HEK293T (cell line): ENCODE results near the gene STK16.
"Not testable (repeated sequence)": the region's sequence is repeated elsewhere in the genome, so short reads cannot be mapped to it uniquely, and the experiment has no call there.

Experiments
- CTCF ChIA-PET: fragments of 350-600 bp; formaldehyde crosslinking; extraction: SDS; loops from one replicate; lab custom pipeline; 2021; ENCODE audit warnings: antibody characterized with exemption, inconsistent platforms; lab: Yijun Ruan, JAX
- POLR2A ChIA-PET: fragments of 350-600 bp; formaldehyde crosslinking; extraction: SDS; loops from one replicate; lab custom pipeline; 2020; ENCODE audit warnings: antibody characterized with exemption, inconsistent platforms; lab: Yijun Ruan, JAX
- DNase-seq: peaks from one replicate; pipeline ENCODE4 v3.0.0; 2012; ENCODE audit warnings: mixed read lengths; ENCODE audit errors: extremely low spot score
- ARNT ChIP-seq: fragments of 450-650 bp; IDR thresholded peaks from 2 replicates; pipeline ENCODE4 v1.6.1; 2017; ENCODE audit warnings: mild to moderate bottlenecking
- BHLHE40 ChIP-seq: fragments of 450-650 bp; IDR thresholded peaks from 2 replicates; pipeline ENCODE4 v1.6.1; 2016; ENCODE audit warnings: mild to moderate bottlenecking, moderate library complexity, borderline replicate concordance
- CTBP1 ChIP-seq: fragments of 450-650 bp; IDR thresholded peaks from 2 replicates; pipeline ENCODE4 v1.6.1; 2016; ENCODE audit warnings: borderline replicate concordance
- ELF4 ChIP-seq: fragments of 450-650 bp; IDR thresholded peaks from 2 replicates; pipeline ENCODE4 v1.6.1; 2017; ENCODE audit warnings: antibody characterized with exemption
- FOXA1 ChIP-seq: fragments of 450-650 bp; IDR thresholded peaks from 2 replicates; pipeline ENCODE4 v1.6.1; 2016; ENCODE audit warnings: mild to moderate bottlenecking
- FOXK2 ChIP-seq: fragments of 450-650 bp; IDR thresholded peaks from 2 replicates; pipeline ENCODE4 v1.6.1; 2016; ENCODE audit warnings: mild to moderate bottlenecking
- FOXM1 ChIP-seq: fragments of 450-650 bp; IDR thresholded peaks from 2 replicates; pipeline ENCODE4 v1.6.1; 2017; ENCODE audit warnings: mild to moderate bottlenecking, borderline replicate concordance
- HDGF ChIP-seq: fragments of 450-650 bp; IDR thresholded peaks from 2 replicates; pipeline ENCODE4 v1.6.1; 2017; ENCODE audit warnings: antibody characterized with exemption, borderline replicate concordance
- L3MBTL2 ChIP-seq: fragments of 450-650 bp; conservative IDR thresholded peaks from 2 replicates; pipeline ENCODE4 v1.6.1; 2016; ENCODE audit warnings: mild to moderate bottlenecking
- LEF1 ChIP-seq: fragments of 450-650 bp; IDR thresholded peaks from 2 replicates; pipeline ENCODE4 v1.6.1; 2017; ENCODE audit warnings: mild to moderate bottlenecking, borderline replicate concordance
- NFRKB ChIP-seq: fragments of 450-650 bp; IDR thresholded peaks from 2 replicates; pipeline ENCODE4 v1.6.1; 2016; ENCODE audit warnings: mild to moderate bottlenecking, moderate library complexity
- PKNOX1 ChIP-seq: fragments of 450-650 bp; IDR thresholded peaks from 2 replicates; pipeline ENCODE4 v1.6.1; 2016
- SP1 ChIP-seq: fragments of 450-650 bp; IDR thresholded peaks from 2 replicates; pipeline ENCODE4 v1.6.1; 2017
- SUZ12 ChIP-seq: fragments of 450-650 bp; IDR thresholded peaks from 2 replicates; pipeline ENCODE4 v1.6.1; 2016; ENCODE audit warnings: mild to moderate bottlenecking
- TARDBP ChIP-seq: fragments of 450-650 bp; IDR thresholded peaks from 2 replicates; pipeline ENCODE4 v1.6.1; 2016
- ZNF384 ChIP-seq: fragments of 450-650 bp; IDR thresholded peaks from 2 replicates; pipeline ENCODE4 v1.6.1; 2016

Gene STK16

GRCh38 chr2:219285894-219286425, 40.7 kb downstream of the STK16 start:
- peak; percentile 53 for DNase-seq
- no peak for TF ChIP-seq SUZ12
- TF ChIP-seq CTBP1 = no peak
- TF ChIP-seq HDGF = no peak
- TF ChIP-seq ARNT = no peak
- no peak for TF ChIP-seq LEF1
- TF ChIP-seq FOXM1 = no peak
- TF ChIP-seq FOXA1 = no peak
- TF ChIP-seq SP1 = no peak
- no peak for TF ChIP-seq L3MBTL2
- no peak for TF ChIP-seq ZNF384
- TF ChIP-seq TARDBP = no peak
- TF ChIP-seq NFRKB = no peak
- no peak for TF ChIP-seq ELF4
- ChIA-PET POLR2A (interaction anchor here (1.1 kb wide), 1 partner anchor 109 kb away, joined by 4 read pairs; the partner anchor contains the start of gene CNPPD1), CTCF (interaction anchor here (0.9 kb wide), 2 partner anchors 9 kb away, joined by 3 to 5 read pairs; no protein-coding TSS in a partner anchor)

- POLR2A ChIA-PET = interaction anchor here (1.1 kb wide), 1 partner anchor 110 kb away, joined by 4 read pairs; the partner anchor contains the start of gene CNPPD1
- TF ChIP-seq ARNT = no peak
- no peak for TF ChIP-seq BHLHE40
- TF ChIP-seq FOXK2 = no peak
- TF ChIP-seq SP1 = no peak
- TF ChIP-seq LEF1 = no peak
- TF ChIP-seq L3MBTL2 = no peak
- TF ChIP-seq ELF4 = no peak
- no peak for TF ChIP-seq HDGF
- no peak for TF ChIP-seq FOXA1
- no peak for TF ChIP-seq ZNF384
- TF ChIP-seq PKNOX1 = no peak
- TF ChIP-seq CTBP1 = no peak
- no peak for TF ChIP-seq FOXM1
- TF ChIP-seq TARDBP = no peak
- no peak for TF ChIP-seq NFRKB
- TF ChIP-seq SUZ12 = no peak
- DNase-seq = no peak
- CTCF ChIA-PET = interaction anchor here (0.9 kb wide), 1 partner anchor 8 kb away, joined by 5 read pairs; no protein-coding TSS in a partner anchor
Observed at GRCh38 chr2:219286436-219287115, 41.3 kb downstream of the STK16 start.

GRCh38 chr2:219287116-219287440, 41.8 kb downstream of the STK16 start:
- POLR2A ChIA-PET = interaction anchor here (1.1 kb wide), 1 partner anchor 110 kb away, joined by 4 read pairs; the partner anchor contains the start of gene CNPPD1
- CTCF ChIA-PET = interaction anchor here (0.9 kb wide), 1 partner anchor 8 kb away, joined by 5 read pairs; no protein-coding TSS in a partner anchor

GRCh38 chr2:219287580-219288265, 42.4 kb downstream of the STK16 start:
- ChIA-PET POLR2A (no interaction called here), CTCF (interaction anchor here (0.8 kb wide), 1 partner anchor 136 kb away, joined by 4 read pairs; no protein-coding TSS in a partner anchor)
- TF ChIP-seq HDGF (no peak), CTBP1 (no peak), LEF1 (no peak), FOXK2 (no peak), SUZ12 (no peak), NFRKB (no peak), FOXM1 (no peak), BHLHE40 (no peak), SP1 (no peak), PKNOX1 (no peak), TARDBP (no peak), L3MBTL2 (no peak), FOXA1 (no peak), ARNT (no peak), ELF4 (no peak)
- DNase-seq = no peak

More at GRCh38 chr2:219287116-219287440, 41.8 kb downstream of the STK16 start:
- not testable (repeated sequence) for DNase-seq

GRCh38 chr2:219289195-219289536, 43.9 kb downstream of the STK16 start:
- no peak for DNase-seq
- POLR2A ChIA-PET = interaction anchor here (1.0 kb wide), 1 partner anchor 10 kb away, joined by 3 read pairs; the partner anchor contains the start of gene DNAJB2
- CTCF ChIA-PET = no interaction called here
- TF ChIP-seq SP1 = no peak
- no peak for TF ChIP-seq SUZ12
- TF ChIP-seq NFRKB = no peak
- TF ChIP-seq HDGF = no peak
- no peak for TF ChIP-seq FOXM1
- no peak for TF ChIP-seq PKNOX1
- TF ChIP-seq CTBP1 = no peak
- no peak for TF ChIP-seq ZNF384
- no peak for TF ChIP-seq FOXA1
- TF ChIP-seq FOXK2 = no peak
- TF ChIP-seq ELF4 = no peak
- TF ChIP-seq LEF1 = no peak
- TF ChIP-seq TARDBP = no peak
- TF ChIP-seq BHLHE40 = no peak
- no peak for TF ChIP-seq L3MBTL2
